Activated CD8-positive, alpha-beta T cell treated with anti-CD3 and anti-CD28 coated beads, Interleukin-2, amount 10 ng/mL, durations not matched to agents 7 days and 5 days (primary cell): ENCODE measurements around the gene HMCN1. TPM values are rescaled to one million over a fixed set of nuclear protein-coding genes. Genes with fewer than 3 reads are reported as not detected.

Experiments used
- ATAC-seq: fragments of 150-1000 bp; cut with Tn5 transposase; one replicate; pipeline ENCODE4 v1.10.0; 2021; ENCODE audit warnings: moderate library complexity
- CTCF ChIA-PET: fragments of 350-600 bp; sonication (Branson Sonifier 250); formaldehyde crosslinking; loops from one replicate; lab custom pipeline; 2021; ENCODE audit warnings: antibody characterized with exemption; lab: Charles Lee
- POLR2A ChIA-PET: fragments of 350-600 bp; sonication (Branson Sonifier 250); formaldehyde crosslinking; loops from one replicate; lab custom pipeline; 2021; ENCODE audit warnings: antibody characterized with exemption; lab: Charles Lee
- DNase-seq: peaks from one replicate; pipeline ENCODE4 v3.0.0-alpha.2; 2020
- H3K27ac Mint-ChIP-seq: one replicate; pipeline ENCODE4 v1.8.0; 2021; ENCODE audit warnings: mild to moderate bottlenecking, mixed read lengths
- H3K27me3 Mint-ChIP-seq: one replicate; pipeline ENCODE4 v1.8.0; 2021; ENCODE audit warnings: low read depth, mixed read lengths
- H3K36me3 Mint-ChIP-seq: one replicate; pipeline ENCODE4 v1.8.0; 2021; ENCODE audit warnings: low read depth, mixed read lengths
- H3K4me1 Mint-ChIP-seq: one replicate; pipeline ENCODE4 v1.8.0; 2021; ENCODE audit warnings: low read depth, mixed read lengths
- H3K4me3 Mint-ChIP-seq: one replicate; pipeline ENCODE4 v1.8.0; 2021; ENCODE audit warnings: mild to moderate bottlenecking, mixed read lengths
- H3K9me3 Mint-ChIP-seq: one replicate; pipeline ENCODE4 v1.8.0; 2022; ENCODE audit warnings: mixed read lengths; ENCODE audit not compliant: insufficient read depth
- total RNA-seq, 2 experiments: library from RNA; stranded (reverse); gene quantifications; one replicate each; pipeline ENCODE4 v1.2.3, GENCODE V29; 2021

HMCN1 gene
- total RNA-seq, 2 experiments from 2014 or later = 0.05 to 0.18 TPM

- H3K4me1 Mint-ChIP-seq = no peaks in the 10 kb centered on the region
- ChIA-PET CTCF (no interaction called here), POLR2A (no interaction called here)
- DNase-seq (no peak), ATAC-seq (no peak)
- no peaks in the 10 kb centered on the region for H3K9me3 Mint-ChIP-seq
- peaks cover 7% of the 10 kb centered on the region for H3K27me3 Mint-ChIP-seq
- H3K27ac Mint-ChIP-seq = no peak overlapping the region
- H3K36me3 Mint-ChIP-seq = no peaks in the 10 kb centered on the region
- no peak overlapping the region for H3K4me3 Mint-ChIP-seq
Observed at GRCh38 chr1:185808631-185809030, 74.4 kb downstream of the HMCN1 start.

- Mint-ChIP-seq H3K4me3 (no peak overlapping the region), H3K9me3 (no peaks in the 10 kb centered on the region), H3K4me1 (no peaks in the 10 kb centered on the region), H3K36me3 (no peaks in the 10 kb centered on the region), H3K27me3 (no peaks in the 10 kb centered on the region), H3K27ac (no peak overlapping the region)
- ATAC-seq = no peak
- CTCF ChIA-PET = no interaction called here
- POLR2A ChIA-PET = interaction anchor here (0.6 kb wide), 1 partner anchor 213 kb away, joined by 4 read pairs; no protein-coding TSS in a partner anchor
- no peak for DNase-seq
Observed at GRCh38 chr1:185811073-185811709, 77.0 kb downstream of the HMCN1 start.

DNA sequence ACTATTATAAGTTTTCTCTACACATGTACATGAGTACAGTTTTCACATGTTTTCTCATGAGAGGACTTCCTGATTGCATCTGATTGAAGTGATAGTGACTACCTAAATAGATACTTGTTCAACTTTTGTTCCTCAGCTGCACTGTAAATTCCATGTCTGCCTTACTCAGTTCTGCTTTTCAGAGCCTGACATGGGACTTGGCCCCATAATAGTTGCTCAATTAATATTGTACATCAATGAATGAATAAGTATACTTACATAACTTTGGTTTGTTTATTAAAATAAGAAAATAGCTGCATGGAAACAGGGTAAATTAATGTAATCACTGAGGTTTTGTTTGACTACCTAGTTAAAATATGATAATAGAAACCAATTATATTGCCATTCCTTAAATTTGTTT, 78.7 kb downstream of the HMCN1 start:
- CTCF ChIA-PET = no interaction called here
- no peak overlapping the region for H3K27ac Mint-ChIP-seq
- peaks cover 2% of the 10 kb centered on the region for H3K27me3 Mint-ChIP-seq
- DNase-seq = no peak
- H3K36me3 Mint-ChIP-seq = no peaks in the 10 kb centered on the region
- H3K4me1 Mint-ChIP-seq = no peaks in the 10 kb centered on the region
- no peak for ATAC-seq
- POLR2A ChIA-PET = no interaction called here
- H3K9me3 Mint-ChIP-seq = no peaks in the 10 kb centered on the region
- H3K4me3 Mint-ChIP-seq = no peak overlapping the region

DNA sequence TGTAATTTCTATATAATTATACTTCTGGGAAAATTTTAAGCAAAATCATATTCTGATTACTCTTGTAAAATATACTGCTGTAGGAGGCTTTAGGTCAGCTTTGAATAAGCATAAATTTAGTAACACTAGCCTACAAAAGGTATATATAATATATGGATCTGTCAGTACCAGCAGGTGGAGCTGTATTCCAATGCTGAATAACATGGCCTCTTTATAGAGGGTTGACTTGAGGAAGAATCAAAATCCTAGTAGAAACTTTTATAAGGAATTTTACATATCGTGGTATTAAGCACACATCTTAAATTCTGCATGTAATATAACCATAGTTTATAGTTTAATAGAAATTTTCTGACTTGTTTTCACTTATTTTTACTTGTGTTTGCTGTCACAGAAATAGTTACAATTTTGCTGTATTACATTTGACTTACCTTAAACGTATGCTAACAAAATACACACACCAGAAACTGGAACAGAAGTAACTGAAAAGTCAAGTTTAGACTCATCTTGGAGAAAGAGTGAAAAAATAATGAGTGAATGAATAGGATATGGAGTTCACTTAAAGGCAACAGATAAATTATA, 79.3 kb downstream of the HMCN1 start:
- POLR2A ChIA-PET = no interaction called here
- ATAC-seq (no peak), DNase-seq (no peak)
- Mint-ChIP-seq H3K27ac (no peak overlapping the region), H3K27me3 (peaks cover 2% of the 10 kb centered on the region), H3K9me3 (no peaks in the 10 kb centered on the region), H3K4me3 (no peak overlapping the region), H3K36me3 (no peaks in the 10 kb centered on the region), H3K4me1 (no peaks in the 10 kb centered on the region)
- CTCF ChIA-PET = no interaction called here

- Mint-ChIP-seq H3K27me3 (peaks cover 8% of the 10 kb centered on the region), H3K9me3 (no peaks in the 10 kb centered on the region), H3K27ac (no peak overlapping the region), H3K4me1 (no peaks in the 10 kb centered on the region), H3K4me3 (no peak overlapping the region), H3K36me3 (no peaks in the 10 kb centered on the region)
- POLR2A ChIA-PET = no interaction called here
- DNase-seq (no peak), ATAC-seq (no peak)
- CTCF ChIA-PET = no interaction called here
Observed at GRCh38 chr1:185816460-185816859, 82.3 kb downstream of the HMCN1 start.

GRCh38 chr1:185819798-185820197, 85.6 kb downstream of the HMCN1 start:
- Mint-ChIP-seq H3K27me3 (peaks cover 8% of the 10 kb centered on the region), H3K36me3 (no peaks in the 10 kb centered on the region), H3K9me3 (no peaks in the 10 kb centered on the region), H3K4me1 (no peaks in the 10 kb centered on the region), H3K4me3 (no peak overlapping the region), H3K27ac (no peak overlapping the region)
- ChIA-PET CTCF (no interaction called here), POLR2A (no interaction called here)
- ATAC-seq = no peak
- no peak for DNase-seq

DNA sequence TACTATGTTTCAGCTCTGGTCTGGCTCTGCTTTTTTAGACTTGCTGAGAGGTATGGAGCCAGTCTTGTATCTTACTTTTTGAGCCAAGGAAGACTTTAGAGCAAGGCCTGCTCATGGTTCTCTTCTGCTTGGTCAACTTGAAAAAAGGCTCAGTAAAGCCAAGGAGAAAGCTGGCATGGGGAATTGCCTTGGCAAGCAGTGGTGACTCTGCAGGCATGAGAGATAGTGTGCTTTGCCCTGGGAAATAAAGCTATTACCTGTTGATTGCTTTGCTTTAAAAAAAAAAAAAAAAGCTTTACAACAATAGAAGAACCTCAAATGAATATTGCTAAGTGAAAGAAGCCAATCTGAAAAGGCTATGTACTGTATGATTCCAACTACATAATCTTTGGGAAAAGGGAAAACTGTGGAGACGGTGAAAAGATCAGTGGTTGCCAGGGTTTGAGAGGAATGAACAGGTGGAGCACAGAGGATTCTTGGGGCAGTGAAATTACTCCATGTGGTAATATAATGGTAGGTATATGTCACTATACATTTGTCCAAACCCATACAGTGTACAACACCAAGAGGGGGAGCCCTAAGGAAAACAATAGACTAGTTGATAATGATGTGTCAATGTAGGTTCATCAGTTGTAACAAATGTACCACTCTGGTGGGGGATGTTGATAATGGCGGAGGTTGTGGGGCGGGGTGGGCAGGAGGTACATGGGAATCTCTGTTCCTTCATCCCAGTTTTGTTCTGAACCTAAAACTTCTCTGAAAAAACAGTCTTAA, 87.6 kb downstream of the HMCN1 start:
- H3K4me1 Mint-ChIP-seq = no peaks in the 10 kb centered on the region
- POLR2A ChIA-PET = no interaction called here
- ATAC-seq = no peak
- H3K27ac Mint-ChIP-seq = no peak overlapping the region
- no peaks in the 10 kb centered on the region for H3K9me3 Mint-ChIP-seq
- H3K27me3 Mint-ChIP-seq = peaks cover 8% of the 10 kb centered on the region
- H3K36me3 Mint-ChIP-seq = no peaks in the 10 kb centered on the region
- H3K4me3 Mint-ChIP-seq = no peak overlapping the region
- CTCF ChIA-PET = no interaction called here
- no peak for DNase-seq

DNA sequence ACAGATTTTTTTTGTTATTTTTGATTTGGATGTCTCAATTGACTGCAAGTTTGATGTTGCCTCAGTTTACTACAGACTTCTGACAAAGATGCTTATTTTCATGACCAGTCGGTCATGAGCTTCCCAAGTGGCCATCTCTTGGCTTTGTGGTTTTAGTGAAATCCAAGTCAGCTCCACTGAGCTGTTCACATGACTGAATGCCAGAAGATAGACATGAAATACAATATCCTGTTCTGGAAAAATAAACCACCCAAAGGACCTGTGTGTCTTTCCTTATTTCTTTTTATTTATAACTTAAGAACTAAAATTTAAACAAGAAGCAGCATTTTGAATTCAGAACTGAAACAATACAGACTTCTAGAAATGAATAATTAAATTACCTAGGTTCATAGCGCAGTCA, 89.3 kb downstream of the HMCN1 start:
- ChIA-PET CTCF (no interaction called here), POLR2A (no interaction called here)
- no peak for ATAC-seq
- Mint-ChIP-seq H3K9me3 (no peaks in the 10 kb centered on the region), H3K27me3 (peaks cover 5% of the 10 kb centered on the region), H3K4me3 (no peak overlapping the region), H3K36me3 (no peaks in the 10 kb centered on the region), H3K4me1 (no peaks in the 10 kb centered on the region), H3K27ac (no peak overlapping the region)
- DNase-seq = no peak

DNA sequence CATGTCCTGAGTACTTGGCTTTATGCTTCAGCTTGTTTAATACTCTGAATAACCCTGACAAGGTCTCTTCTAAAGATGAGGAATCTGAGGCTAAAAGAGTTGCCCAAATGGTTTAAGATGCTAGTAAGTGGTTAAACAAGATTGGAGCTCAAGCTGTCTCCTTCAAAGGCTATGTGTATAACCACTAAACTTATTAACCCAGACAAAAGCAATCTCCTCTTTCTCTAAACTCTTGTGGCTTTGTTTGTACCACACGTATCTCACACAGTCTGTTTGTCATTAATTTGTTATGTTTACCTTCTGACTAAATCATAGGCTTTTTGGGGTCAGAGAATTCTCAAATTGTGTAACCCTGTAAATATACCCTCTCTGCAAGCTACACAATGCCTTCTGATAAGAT, 89.9 kb downstream of the HMCN1 start:
- Mint-ChIP-seq H3K36me3 (no peaks in the 10 kb centered on the region), H3K4me3 (no peak overlapping the region), H3K27me3 (peaks cover 5% of the 10 kb centered on the region), H3K9me3 (no peaks in the 10 kb centered on the region), H3K27ac (no peak overlapping the region), H3K4me1 (no peaks in the 10 kb centered on the region)
- POLR2A ChIA-PET = no interaction called here
- CTCF ChIA-PET = no interaction called here
- ATAC-seq (no peak), DNase-seq (no peak)

- no peak for ATAC-seq
- Mint-ChIP-seq H3K27ac (no peak overlapping the region), H3K36me3 (no peaks in the 10 kb centered on the region), H3K9me3 (no peaks in the 10 kb centered on the region), H3K4me3 (no peak overlapping the region), H3K4me1 (no peaks in the 10 kb centered on the region), H3K27me3 (peaks cover 4% of the 10 kb centered on the region)
- DNase-seq = no peak
- POLR2A ChIA-PET = no interaction called here
- CTCF ChIA-PET = no interaction called here
Observed at GRCh38 chr1:185825556-185825955, 91.4 kb downstream of the HMCN1 start.

DNA sequence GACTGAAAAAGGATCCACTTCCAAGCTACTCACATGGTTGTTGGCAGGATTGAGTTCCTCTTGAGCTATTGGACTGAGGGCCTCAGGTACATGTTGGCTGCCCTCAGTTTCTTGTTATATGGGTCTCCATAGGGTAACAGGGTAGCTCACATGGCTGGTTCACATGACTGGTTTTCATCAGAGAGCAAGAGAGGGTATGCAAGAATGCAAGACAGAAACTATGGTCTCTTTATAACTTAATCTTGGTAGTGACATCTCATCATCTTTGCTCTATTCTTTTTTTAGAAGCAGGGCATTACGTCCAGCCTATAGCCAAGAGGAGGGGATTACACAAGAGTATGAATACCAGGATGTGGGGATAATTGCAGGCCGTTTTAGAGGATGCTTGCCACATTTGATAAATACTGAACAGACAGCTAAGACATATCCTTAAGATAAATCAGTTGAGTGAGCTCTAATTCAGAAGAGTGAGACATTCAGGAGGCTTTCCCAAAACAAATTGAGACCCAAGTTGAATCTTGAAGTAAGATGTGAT, 100.2 kb downstream of the HMCN1 start:
- no peaks in the 10 kb centered on the region for H3K9me3 Mint-ChIP-seq
- H3K27me3 Mint-ChIP-seq = peaks cover 10% of the 10 kb centered on the region
- CTCF ChIA-PET = no interaction called here

GRCh38 chr1:185835191-185835590, 101.0 kb downstream of the HMCN1 start:
- H3K9me3 Mint-ChIP-seq = no peaks in the 10 kb centered on the region
- DNase-seq (no peak), ATAC-seq (no peak)
- peaks cover 7% of the 10 kb centered on the region for H3K27me3 Mint-ChIP-seq
- H3K4me1 Mint-ChIP-seq = no peaks in the 10 kb centered on the region
- ChIA-PET CTCF (no interaction called here), POLR2A (no interaction called here)
- H3K4me3 Mint-ChIP-seq = no peak overlapping the region
- no peaks in the 10 kb centered on the region for H3K36me3 Mint-ChIP-seq
- H3K27ac Mint-ChIP-seq = no peak overlapping the region

More for the DNA sequence above, 100.2 kb downstream of the HMCN1 start:
- Mint-ChIP-seq H3K4me1 (no peaks in the 10 kb centered on the region), H3K36me3 (no peaks in the 10 kb centered on the region), H3K4me3 (no peak overlapping the region), H3K27ac (no peak overlapping the region)
- POLR2A ChIA-PET = no interaction called here
- DNase-seq = no peak
- ATAC-seq = no peak
